Measurements from ENCODE around the gene CHTF18. TPM values are rescaled to one million over a fixed set of nuclear protein-coding genes. Genes with fewer than 3 reads are reported as not detected.
A peak's percentile ranks its signal among the peaks of the same experiment; 100 is the strongest.

Gene CHTF18
- total RNA-seq, 1 donor from 2014 or later = 49.7 TPM

DNA sequence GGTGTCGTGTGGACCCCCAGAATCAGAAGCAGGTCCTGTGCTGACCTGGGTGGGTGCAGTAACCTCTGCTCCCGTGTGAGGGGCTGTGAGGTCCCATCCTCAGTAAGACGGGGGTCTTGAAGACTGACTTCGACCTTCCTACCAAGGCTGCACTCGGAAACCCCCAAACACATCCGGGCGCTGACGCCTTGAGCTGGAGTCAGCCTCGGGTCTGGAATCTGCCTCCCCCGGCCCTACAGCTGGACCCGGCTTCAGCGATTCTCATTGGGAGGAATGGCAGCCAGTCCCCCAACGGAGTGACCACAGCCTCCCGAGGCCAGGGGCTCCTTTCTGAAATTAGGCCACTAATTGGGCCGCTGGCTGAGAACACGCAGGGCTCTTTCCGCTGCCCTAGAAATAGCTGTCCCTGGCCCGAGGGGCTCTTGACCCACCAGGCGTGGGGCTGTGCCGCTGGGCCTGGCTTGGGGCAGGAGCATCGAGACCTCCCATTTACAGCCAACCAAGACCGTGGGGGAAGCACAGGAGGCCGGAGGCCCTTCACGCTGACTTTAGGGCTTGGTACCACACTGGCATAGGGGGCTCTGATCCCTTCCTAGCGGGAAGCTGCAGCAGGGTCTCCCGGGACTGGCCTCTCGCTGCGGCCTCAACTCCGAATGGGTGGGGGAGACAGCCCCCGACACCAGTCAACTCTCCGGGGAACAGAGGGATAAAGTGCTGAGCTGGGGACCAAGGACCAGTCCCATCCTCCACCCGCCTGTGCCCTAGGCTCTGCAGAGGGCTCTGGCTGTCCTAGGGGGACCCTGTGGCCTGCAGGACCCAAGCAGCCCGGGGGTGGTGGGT, 14.7 kb downstream of the CHTF18 start:
- H3K4me3 ChIP-seq (ENCODE audit: low read depth, low read length) = no peak overlapping the region
- no peak for DNase-seq (ENCODE audit: low read depth)
- TF ChIP-seq, protein P1, sequence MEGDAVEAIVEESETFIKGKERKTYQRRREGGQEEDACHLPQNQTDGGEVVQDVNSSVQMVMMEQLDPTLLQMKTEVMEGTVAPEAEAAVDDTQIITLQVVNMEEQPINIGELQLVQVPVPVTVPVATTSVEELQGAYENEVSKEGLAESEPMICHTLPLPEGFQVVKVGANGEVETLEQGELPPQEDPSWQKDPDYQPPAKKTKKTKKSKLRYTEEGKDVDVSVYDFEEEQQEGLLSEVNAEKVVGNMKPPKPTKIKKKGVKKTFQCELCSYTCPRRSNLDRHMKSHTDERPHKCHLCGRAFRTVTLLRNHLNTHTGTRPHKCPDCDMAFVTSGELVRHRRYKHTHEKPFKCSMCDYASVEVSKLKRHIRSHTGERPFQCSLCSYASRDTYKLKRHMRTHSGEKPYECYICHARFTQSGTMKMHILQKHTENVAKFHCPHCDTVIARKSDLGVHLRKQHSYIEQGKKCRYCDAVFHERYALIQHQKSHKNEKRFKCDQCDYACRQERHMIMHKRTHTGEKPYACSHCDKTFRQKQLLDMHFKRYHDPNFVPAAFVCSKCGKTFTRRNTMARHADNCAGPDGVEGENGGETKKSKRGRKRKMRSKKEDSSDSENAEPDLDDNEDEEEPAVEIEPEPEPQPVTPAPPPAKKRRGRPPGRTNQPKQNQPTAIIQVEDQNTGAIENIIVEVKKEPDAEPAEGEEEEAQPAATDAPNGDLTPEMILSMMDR (conservative IDR thresholded peaks at IDR 0.05; ENCODE audit: low read depth, low read length) = no peak

DNA sequence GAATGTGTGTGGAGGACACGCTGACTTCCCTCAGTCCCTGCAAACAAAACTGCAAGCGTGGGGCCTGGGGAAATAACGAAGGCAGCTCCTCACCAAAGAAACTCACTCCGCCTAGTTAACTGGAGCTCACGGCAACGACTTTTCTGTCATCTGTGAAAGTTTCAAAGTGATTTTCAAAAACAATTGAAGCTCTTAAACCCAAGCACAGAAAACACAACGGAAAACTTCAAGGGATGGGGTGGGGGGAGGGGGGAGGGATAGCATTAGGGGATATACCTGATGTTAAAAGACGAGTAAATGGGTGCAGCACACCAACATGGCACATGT, 15.3 kb downstream of the CHTF18 start:
- no peak for DNase-seq (ENCODE audit: low read depth)
- TF ChIP-seq, protein P1 (conservative IDR thresholded peaks at IDR 0.05; ENCODE audit: low read depth, low read length) = no peak

DNA sequence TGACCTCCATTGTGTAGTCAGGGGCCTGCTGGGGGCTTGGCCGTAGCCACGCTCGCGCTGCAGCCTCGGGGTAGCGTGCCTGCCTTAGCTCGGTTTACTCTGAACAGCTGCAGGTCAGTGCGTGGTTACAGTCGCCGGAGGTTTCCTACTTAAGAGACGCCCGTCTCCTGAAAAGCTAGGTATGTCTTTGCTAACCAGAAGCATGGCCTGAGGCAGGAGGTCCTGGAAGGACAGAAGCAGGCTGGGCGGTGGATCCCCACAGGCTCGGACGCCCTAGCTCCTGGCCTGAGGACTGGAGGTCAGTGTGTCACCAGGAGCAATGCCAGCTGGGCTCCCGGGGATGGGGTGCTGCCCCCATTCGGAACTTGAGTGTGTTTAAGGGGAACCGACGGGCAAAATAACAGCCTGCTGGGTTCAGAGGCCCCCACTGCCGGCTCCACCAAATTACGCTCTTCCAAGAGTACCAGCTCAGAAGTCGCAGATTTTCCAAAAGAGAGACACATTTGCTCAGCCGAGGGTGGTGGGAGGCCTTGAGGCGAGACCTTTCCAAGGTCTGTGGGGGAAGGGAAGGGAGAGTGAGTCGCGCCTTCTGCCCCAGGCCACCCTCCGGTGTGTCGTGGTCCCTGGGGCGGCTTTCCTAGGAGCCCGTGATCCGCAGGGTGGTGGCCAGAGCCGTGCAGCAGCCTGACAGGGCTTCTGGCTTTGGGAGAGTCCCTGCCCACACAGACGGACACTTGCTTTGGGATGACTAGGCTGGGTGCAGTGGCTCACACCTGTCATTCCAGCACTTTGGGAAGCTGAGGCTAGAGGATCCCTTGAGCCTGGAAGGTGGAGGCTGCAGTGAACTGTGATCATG, 16.0 kb downstream of the CHTF18 start:
- no peak for DNase-seq (ENCODE audit: low read depth)
- TF ChIP-seq, protein P1 (conservative IDR thresholded peaks at IDR 0.05; ENCODE audit: low read depth, low read length) = no peak
- no peak overlapping the region for H3K4me3 ChIP-seq (ENCODE audit: low read depth, low read length)

More for the DNA sequence above, 15.3 kb downstream of the CHTF18 start:
- H3K4me3 ChIP-seq (ENCODE audit: low read depth, low read length) = no peak overlapping the region

DNA sequence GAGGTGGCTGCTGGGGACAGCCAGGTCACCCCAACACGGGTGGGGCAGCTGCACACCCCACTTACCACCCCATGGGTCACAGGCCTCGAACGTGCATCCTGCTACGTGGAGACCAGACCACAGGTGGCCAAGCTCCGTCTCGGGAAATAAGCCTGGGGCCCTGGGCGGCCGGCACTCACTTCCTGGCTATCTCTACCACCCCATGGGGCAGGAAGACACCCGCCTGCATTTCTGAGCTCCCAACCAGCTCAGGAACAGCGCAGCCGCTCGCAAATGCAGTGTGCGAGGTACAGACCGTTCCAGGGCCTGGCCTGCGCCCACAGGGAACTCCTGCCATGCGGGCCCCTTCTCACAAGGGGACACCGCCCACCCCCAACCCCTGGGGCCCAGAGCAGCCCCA, 17.1 kb downstream of the CHTF18 start:
- no peak for DNase-seq (ENCODE audit: low read depth)
- TF ChIP-seq, protein P1 (conservative IDR thresholded peaks at IDR 0.05; ENCODE audit: low read depth, low read length) = no peak
- no peak overlapping the region for H3K4me3 ChIP-seq (ENCODE audit: low read depth, low read length)

DNA sequence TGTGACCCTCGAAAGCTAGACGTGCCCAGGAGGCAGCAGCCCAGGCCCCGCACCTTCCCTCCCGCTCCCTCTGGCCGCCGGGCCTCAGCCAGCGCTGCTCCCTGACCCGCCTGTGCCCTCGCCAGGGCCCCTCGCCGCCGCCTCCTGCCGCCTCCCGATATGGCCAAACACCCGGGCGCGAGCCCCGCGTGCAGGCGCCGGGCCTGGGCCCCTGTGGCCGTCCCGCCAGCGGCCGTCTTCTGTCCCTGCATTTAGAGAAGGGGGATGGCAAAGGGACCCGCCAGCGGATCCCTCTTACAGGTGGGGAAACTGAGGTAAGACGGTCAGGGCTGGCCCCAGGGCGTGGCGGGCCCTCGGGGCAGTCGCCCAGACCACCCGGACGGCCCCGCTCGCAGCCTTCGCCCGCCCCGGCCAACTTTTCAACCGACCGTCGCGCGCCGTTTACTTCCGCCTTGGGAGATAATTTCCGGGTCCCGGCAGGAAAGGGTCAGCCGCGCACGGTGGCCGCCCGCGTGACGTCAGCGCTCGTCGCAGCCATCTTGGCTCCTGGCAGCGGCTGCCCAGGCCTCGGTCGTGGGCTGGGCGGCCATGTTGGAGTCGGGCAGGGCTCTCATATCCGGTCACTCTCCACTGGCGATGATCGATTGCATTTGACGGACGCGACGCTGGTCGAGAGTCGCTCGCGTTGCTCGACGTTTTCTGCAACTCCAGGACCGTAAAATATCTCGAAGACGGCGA, 19.1 kb downstream of the CHTF18 start:
- TF ChIP-seq, protein P1 (conservative IDR thresholded peaks at IDR 0.05; ENCODE audit: low read depth, low read length) = no peak
- DNase-seq (ENCODE audit: low read depth) = peak; percentile 25
- H3K4me3 ChIP-seq (ENCODE audit: low read depth, low read length) = peak overlapping the region; percentile 77

GRCh38 chr16:808085-808386, 19.6 kb downstream of the CHTF18 start:
- TF ChIP-seq, protein P1 (conservative IDR thresholded peaks at IDR 0.05; ENCODE audit: low read depth, low read length) = no peak
- DNase-seq (ENCODE audit: low read depth) = no peak
- peak overlapping the region; percentile 77 for H3K4me3 ChIP-seq (ENCODE audit: low read depth, low read length)

Measured in epithelial cell of proximal tubule (primary cell).